ENCODE results near the gene ATP6V0E1. TPM values are rescaled to one million over a fixed set of nuclear protein-coding genes. Genes with fewer than 3 reads are reported as not detected.

Gene ATP6V0E1
- total and polyA plus RNA-seq, 2 of the 4 experiments (the other 2 are of a cell fraction): 258 to 277 TPM

DNA sequence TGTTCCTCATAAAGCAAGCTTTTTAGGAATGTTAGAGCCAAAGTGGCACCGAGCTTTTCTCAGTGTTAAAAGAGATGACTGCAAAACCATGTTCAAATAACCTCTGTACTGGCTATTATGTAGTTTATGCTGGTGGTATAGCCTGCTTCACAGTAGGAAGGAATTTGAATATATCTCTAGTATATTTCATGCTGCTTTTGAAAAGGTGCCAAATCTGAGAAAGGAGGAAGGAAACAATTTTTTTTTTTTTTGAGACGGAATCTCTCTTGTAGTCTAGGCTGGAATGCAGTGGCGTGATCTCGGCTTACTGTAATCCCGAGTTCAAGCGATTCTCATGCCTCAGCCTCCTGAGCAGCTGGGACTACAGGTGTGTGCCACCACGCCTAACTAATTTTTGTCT is 86.1 kb downstream of the ATP6V0E1 start:
- no peak overlapping the region for H3K4me3 ChIP-seq (ENCODE audit: insufficient read depth, low read depth, low read length)
- H2BK20ac ChIP-seq (ENCODE audit: low read depth, low read length): no peak overlapping the region
- POLR2A ChIA-PET (ENCODE audit: unreplicated experiment): no interaction called here
- H3K4me1 ChIP-seq (ENCODE audit: control insufficient read depth, insufficient read depth, low read length): no peaks in the 10 kb centered on the region
- no TSS peak for BruUV-seq (replicated peaks)
- no peak for ATAC-seq (ENCODE audit: low read depth)
- H3K9me1 ChIP-seq (ENCODE audit: insufficient read depth, low read length): peaks cover 4% of the 10 kb centered on the region; the same call in 1 of the 2 replicates
- H3K56ac ChIP-seq (ENCODE audit: extremely low read depth, insufficient read depth, low read length): no peak overlapping the region
- no peak overlapping the region for H3K23ac ChIP-seq (ENCODE audit: low read depth, low read length)
- H2BK120ac ChIP-seq (ENCODE audit: low read depth, low read length): no peak overlapping the region
- no peak overlapping the region for H4K91ac ChIP-seq (ENCODE audit: insufficient read depth, low read depth, low read length)
- H2BK5ac ChIP-seq (ENCODE audit: low read depth, low read length, poor library complexity, severe bottlenecking): no peak overlapping the region
- intact Hi-C loops (cut with micrococcal nuclease): loop anchor here (5.0 kb wide), 1 partner anchor 73 kb away; the partner anchor contains the start of gene BNIP1
- H3K79me1 ChIP-seq (ENCODE audit: low read depth in 1 of 2, low read length in 2 of 2): peaks cover 24 to 45% of the 10 kb centered on the region in 2 experiments
- H4K20me1 ChIP-seq (ENCODE audit: insufficient read depth, low read length): peaks cover 17% of the 10 kb centered on the region; the same call in 1 of the 2 replicates
- H4K5ac ChIP-seq (ENCODE audit: low read depth, low read length): no peak overlapping the region
- no peaks in the 10 kb centered on the region for H3K9me3 ChIP-seq (ENCODE audit: control insufficient read depth, insufficient read depth, low read length)
- no peak overlapping the region for H2AFZ ChIP-seq (replicated peaks; ENCODE audit: low read length, poor library complexity)
- peaks cover 4% of the 10 kb centered on the region; the same call in 1 of the 2 replicates for H3K36me3 ChIP-seq (ENCODE audit: control insufficient read depth, insufficient read depth, low read length)
- no peak overlapping the region for H3K27ac ChIP-seq (ENCODE audit: insufficient read depth, low read length)
- H2BK15ac ChIP-seq (ENCODE audit: low read depth, low read length): no peak overlapping the region
- H3K14ac ChIP-seq (replicated peaks; ENCODE audit: low read depth, low read length): no peak overlapping the region
- CTCF ChIA-PET: interaction anchor here (0.6 kb wide), 2 partner anchors 19 to 104 kb away, joined by 4 read pairs; no protein-coding TSS in a partner anchor
- DNase-seq: no peak
- no peak for TF ChIP-seq RCOR1 (IDR thresholded peaks at IDR 0.05; ENCODE audit: insufficient replicate concordance, low read length)
- no peak for TF ChIP-seq SMC3 (IDR thresholded peaks at IDR 0.05; ENCODE audit: low read depth, low read length)
- no peak for TF ChIP-seq RFX5 (IDR thresholded peaks at IDR 0.05; ENCODE audit: low read depth, low read length)
- TF ChIP-seq FOS (IDR thresholded peaks at IDR 0.05; ENCODE audit: low read depth, low read length): no peak
- TF ChIP-seq RAD21 (IDR thresholded peaks at IDR 0.05; ENCODE audit: low read length): no peak
- no peak overlapping the region for H2AK5ac ChIP-seq (ENCODE audit: low read depth, low read length)
- no peak overlapping the region for H3K4ac ChIP-seq (ENCODE audit: low read depth, low read length)
- H4K8ac ChIP-seq (ENCODE audit: low read depth in 2 of 2, low read length in 2 of 2): no peak overlapping the region
- no peak overlapping the region for H3K18ac ChIP-seq (ENCODE audit: low read depth, low read length)
- H3K27me3 ChIP-seq (ENCODE audit: control insufficient read depth, insufficient read depth, low read length): no peaks in the 10 kb centered on the region
- H3K9ac ChIP-seq (ENCODE audit: low read depth, low read length): no peak overlapping the region
- in situ Hi-C loops (cut with MboI; ENCODE audit: low sequenced_read_pairs): no loop called here
- no peak overlapping the region for H2AK9ac ChIP-seq (replicated peaks; ENCODE audit: low read depth, low read length, poor library complexity)
- H3K4me2 ChIP-seq (ENCODE audit: low read depth, low read length): no peak overlapping the region
- WGBS, 2 experiments (ENCODE audit: extremely low coverage in 2 of 2, insufficient read length in 1 of 2): 100% methylated on average over 2 of the region's 7 CpGs; no CpG with 5 or more reads in 1 of the 2 experiments
- dilution Hi-C loops (cut with HindIII; ENCODE audit: low sequenced_read_pairs, unreplicated experiment): no loop called here
